Stimulated activated naive CD4-positive, alpha-beta T cell treated with Interleukin-2 at 50 U/mL for 16 hours (primary cell): ENCODE results near the gene SARS1.
A peak's percentile ranks its signal among the peaks of the same experiment; 100 is the strongest.
"Not testable (repeated sequence)": the region's sequence is repeated elsewhere in the genome, so short reads cannot be mapped to it uniquely, and the experiment has no call there.

Source experiments
- DNase-seq: peaks from one replicate; lab custom pipeline; 2025; lab: John Stamatoyannopoulos, UW

SARS1 gene

DNA sequence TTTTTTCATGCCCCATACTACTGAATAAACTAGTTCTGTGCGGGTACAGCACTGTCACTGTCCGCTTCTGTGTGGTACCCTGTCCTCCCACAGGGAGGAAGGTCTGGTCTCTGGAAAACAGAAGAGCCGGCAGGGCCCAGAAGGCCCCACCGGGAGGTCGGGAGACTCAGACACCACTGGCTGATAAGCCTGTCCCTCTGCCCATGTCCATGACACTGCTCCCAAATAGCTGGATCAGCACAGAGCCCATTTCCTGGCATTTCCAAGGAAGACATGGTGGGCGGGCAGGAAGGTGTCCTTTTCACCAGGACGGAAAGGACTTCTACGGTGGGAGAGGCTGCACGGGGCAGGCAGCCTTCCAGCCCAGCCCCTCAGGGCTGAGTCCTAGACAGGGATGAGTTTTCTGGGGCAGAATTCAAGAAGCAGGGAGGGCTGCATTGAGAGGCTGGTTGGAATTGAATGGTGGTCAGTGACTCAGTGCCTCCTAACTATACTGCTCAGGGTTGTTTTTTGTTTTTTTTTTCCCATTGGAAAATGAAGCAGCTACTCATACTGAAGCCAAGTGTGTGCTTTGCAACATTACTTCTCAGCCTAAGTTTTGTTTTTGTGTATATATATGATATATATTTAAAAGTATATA is 62.1 kb downstream of the SARS1 start:
- no peak for DNase-seq

DNA sequence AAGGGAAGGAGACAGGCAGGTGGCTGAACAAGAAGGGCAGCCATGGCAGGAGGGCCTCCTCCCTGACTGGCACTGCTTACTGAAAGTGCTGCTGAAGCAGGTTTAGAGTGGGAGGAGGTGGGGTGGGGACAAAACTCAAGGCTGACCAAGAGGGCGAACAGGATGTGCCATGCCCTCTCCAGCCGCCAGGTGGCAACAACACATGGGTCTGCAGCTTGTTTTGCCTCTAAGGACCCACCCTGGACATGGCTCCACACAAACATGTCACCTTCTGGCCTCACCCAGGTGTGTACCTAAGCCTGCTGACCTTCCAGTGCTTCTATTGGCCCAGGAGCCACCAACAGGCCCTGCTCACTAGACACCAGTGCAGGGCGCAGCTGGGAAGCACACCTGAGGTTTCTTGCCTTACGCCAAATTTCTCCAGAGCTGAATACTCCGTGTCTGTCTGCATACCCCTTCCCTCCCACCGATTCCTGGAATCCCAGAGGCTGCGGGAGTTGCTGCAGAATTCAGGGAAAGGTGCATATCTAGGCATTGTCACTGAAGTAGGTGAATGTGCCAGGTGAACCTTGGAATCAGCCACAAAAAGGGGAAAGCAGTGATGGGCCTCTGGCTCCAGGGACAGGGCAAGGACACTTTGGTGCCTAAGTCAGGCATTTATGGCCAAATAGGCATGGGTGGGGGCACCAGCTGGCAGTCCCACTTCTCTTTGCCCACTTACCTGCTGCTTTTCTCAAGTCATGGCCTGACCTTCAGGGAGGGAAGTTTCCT is 63.9 kb downstream of the SARS1 start:
- DNase-seq = peak; percentile 53

DNA sequence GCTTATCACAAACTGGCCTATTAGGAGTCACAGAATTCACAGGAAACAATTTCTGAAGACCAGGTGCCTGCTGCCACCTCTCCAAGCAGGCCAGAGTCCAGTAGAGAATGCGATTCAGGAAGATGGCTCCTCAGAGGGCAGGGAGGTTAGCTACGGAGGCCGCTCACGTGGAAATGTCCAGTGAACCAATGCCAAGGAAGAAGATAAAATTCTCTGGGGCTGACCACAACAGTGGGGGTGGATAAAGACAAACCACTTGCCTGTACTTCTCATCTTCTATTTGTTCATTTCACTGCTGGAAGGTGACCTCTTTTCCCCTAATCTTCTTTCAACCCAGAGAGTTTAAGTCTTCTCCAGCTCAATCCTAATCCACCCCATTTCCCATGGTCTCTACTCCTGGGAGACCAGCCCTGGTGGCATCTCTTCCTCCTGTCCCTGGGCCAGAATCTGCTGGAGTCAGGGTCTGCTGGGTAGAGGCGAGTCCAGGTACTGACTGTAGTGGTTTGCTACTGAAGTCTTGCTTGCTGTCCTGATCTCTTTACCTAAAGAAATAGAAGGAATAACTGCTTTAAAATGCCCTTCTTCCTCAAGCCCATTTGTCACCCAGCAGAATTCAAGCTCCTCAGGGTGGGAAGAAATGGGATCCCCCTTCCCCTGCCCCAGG is 66.0 kb downstream of the SARS1 start:
- no peak for DNase-seq

DNA sequence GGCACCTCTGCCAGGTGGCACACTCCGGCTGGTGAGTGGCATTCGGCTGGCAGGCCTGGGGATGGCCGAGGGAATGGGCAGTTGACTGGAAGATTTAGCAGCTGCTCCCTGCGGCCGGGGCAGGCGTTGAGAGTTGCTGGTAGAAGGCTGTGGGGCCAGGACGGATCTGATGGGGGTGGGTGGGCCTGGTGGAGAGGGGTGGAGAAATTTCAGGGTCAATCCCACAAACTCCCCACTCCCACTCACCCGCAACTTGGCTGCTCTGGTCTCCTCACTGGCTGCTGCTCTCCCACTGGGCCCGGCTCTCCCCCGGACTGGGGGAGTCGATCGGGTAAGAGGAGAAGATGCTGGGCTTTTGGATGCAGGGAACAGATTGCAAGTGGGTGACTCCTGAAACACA is 67.1 kb downstream of the SARS1 start:
- no peak for DNase-seq

DNA sequence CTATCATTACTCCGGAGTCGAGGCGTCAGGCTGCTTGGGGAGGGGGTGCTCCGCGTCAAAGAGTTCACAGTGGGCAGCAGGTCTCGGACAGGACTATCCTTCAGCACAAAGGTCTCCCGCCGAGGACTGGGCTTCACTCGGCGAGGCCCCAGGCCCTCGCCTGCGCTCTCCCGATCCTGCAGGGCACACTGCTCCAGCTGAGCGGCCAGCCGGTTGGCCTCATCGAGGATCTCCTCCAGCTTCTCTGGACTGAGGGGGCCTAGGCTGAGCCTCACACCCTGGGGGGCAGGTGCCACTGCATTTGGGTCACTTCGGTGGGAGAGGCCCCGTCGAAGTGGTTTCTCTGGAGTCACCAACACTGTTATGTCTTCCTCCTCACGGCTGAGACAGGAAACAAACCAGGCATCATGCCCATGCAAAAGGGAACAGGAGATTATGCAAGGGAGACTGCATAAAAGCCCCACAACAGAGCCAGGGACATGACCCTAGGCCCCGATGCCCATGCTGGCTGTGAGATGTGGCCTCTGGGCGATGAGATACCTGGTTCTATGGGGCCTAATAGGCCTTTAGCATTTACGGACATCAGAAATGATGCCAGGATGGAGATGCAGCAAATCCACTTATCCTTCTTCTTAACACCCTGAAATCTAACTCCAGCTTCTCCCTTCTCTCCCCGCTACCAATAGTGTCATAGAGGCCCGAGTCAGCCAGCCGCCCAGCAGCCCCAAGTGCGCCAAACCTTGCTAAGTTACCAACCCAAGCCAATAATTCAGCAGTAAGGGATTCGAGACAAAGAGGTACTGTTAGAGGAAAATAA is 68.2 kb downstream of the SARS1 start:
- no peak for DNase-seq

DNA sequence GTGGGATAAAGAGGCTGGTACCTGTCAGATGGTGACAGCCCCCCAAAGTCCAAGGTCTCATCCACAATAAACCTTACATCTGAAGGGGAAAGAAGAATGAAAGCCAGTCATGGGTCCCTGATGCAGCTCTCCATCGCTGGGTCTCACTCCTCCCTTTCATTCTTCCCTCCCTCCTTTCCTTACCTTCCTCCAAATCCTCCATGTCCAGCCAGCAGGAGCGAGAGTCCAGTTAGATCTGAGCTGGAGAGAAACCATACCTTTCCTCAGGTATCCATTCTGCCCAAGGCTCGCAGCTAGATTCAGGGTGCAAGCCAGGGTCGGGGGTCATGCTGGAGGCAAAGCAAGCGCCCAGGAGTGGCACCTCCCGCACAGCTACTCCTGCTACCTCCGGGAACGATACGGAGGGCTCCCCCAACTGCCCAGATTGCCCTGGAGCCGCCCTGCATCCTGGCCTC is 68.8 kb downstream of the SARS1 start:
- no peak for DNase-seq

DNA sequence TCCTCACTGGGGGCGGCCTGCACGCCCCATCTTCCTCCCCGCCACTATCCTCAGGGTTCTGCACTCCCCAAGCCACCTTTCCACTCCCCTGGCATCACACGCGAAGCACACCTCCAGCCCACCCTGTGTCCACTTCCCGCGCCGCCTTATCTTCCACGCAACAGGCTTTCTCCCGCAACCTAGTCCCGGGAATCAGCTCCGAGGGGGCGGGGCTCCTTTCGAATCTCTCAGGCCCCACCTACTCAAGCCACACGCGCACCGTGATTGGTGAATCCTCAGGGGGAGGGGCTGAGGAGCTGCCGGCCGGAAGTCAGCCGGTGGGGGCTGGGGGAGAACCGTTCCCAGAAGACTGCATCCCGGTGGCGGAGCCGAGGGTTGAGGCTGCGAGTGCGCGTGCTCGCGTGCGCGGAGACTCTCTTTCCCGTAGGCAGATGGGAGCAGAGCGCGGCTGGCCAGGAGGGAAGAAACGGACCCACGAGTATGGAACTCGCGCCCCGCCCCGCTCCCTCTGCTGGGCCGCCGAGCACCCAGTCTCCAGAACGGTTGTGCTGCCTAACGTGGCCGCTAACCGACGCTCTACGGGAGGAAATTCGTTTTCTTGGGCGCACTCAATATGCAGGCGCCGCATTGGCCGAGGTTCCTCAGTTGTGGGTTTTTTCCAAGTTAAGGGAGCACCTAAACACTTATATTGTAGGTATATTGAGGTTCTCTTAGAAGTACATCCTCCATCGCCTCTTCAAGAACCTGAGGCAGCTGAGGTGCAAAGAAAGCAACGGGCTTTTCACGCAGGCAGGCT is 69.4 kb downstream of the SARS1 start, which contains the start of gene PSRC1:
Gene PSRC1 (minus strand): TSS at position 194 of the 796 bp plus-strand sequence.
- DNase-seq = peak; percentile 88

DNA sequence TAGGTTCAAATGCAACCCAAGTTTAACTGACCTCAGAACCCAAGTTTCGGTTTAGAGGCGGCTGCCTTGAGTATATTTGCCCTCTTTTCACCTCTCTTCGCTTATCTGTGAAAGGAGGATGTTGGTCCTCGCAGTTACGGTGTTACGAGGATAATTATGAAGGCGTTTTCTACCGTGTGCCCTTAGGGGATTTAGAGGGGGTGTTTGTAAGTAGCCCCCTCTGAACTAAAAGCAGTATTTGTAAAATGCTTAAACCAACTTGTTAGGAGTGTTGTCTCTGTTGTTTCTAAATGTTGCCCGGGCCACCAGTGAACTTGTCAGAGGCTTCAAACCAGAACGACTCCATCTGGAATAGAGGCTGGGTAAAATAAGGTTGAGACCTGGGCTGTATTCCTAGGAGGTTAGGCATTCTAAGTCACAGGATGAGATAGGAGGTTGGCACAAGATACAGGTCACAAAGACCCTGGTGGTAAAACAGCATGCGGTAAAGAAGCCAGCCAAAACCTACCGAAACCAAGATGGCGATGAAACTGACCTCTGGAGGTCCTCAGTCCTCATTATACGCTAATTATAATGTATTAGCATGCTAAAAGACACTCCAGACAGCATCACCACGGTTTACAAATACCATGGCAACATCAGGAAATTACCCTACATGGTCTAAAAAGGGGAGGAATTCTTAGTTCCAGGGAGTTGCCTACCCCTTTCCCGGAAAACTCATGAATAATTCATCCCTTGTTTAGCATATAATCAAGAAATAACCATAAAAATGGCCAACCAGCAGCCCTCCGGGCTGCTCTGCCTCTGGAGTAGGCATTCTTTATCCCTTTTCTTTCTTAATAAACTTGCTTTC is 70.3 kb downstream of the SARS1 start:
- no peak for DNase-seq

DNA sequence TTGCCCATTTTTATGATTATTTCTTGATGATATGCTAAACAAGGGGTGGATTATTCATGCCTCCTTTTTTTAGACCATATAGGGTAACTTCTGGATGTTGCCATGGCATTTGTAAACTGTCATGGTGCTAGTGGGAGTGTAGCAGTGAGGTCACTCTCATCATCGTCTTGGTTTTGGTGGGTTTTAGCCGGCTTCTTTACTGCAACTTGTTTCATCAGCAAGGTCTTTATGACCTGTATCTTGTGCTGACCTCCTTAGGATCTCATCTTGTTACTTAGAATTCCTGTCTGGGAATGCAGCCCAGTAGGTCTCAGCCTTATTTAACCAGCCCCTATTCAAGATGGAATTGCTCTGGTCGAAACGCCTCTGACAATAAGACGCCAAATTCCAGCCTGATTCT is 73.0 kb downstream of the SARS1 start:
- not testable (repeated sequence) for DNase-seq
